ENCODE data around the gene MAP4K5.

Gene MAP4K5

GRCh38 chr14:50379563-50379962, 152.8 kb downstream of the MAP4K5 start:
- H4K20me1 ChIP-seq (ENCODE audit: insufficient read depth, low read length), result no peaks in the 10 kb centered on the region
- no peaks in the 10 kb centered on the region for H3K4me1 ChIP-seq (ENCODE audit: insufficient read depth, low read length, severe bottlenecking)
- no peak overlapping the region for H2AFZ ChIP-seq (ENCODE audit: low read length)
- H3K36me3 ChIP-seq (ENCODE audit: insufficient read depth, low read length), result peaks cover 5% of the 10 kb centered on the region; the same call in 1 of the 2 replicates
- no peak overlapping the region for H3K27ac ChIP-seq (ENCODE audit: low read depth, low read length, poor library complexity, severe bottlenecking)
- no peaks in the 10 kb centered on the region for H3K79me2 ChIP-seq (ENCODE audit: insufficient read depth, low read length)
- H3K9me3 ChIP-seq (ENCODE audit: low read length), result no peaks in the 10 kb centered on the region
- H3K27me3 ChIP-seq (ENCODE audit: insufficient read depth, low read length), result no peaks in the 10 kb centered on the region
- TF ChIP-seq, protein P1, sequence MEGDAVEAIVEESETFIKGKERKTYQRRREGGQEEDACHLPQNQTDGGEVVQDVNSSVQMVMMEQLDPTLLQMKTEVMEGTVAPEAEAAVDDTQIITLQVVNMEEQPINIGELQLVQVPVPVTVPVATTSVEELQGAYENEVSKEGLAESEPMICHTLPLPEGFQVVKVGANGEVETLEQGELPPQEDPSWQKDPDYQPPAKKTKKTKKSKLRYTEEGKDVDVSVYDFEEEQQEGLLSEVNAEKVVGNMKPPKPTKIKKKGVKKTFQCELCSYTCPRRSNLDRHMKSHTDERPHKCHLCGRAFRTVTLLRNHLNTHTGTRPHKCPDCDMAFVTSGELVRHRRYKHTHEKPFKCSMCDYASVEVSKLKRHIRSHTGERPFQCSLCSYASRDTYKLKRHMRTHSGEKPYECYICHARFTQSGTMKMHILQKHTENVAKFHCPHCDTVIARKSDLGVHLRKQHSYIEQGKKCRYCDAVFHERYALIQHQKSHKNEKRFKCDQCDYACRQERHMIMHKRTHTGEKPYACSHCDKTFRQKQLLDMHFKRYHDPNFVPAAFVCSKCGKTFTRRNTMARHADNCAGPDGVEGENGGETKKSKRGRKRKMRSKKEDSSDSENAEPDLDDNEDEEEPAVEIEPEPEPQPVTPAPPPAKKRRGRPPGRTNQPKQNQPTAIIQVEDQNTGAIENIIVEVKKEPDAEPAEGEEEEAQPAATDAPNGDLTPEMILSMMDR (IDR thresholded peaks at IDR 0.05; ENCODE audit: low read length), result no peak
- TF ChIP-seq EZH2 (IDR thresholded peaks at IDR 0.05; ENCODE audit: borderline replicate concordance, low read length), result no peak
- no peaks in the 10 kb centered on the region for H3K9me2 ChIP-seq (ENCODE audit: low read depth, low read length)
- H3F3A ChIP-seq (ENCODE audit: insufficient read depth, low read length), result no peaks in the 10 kb centered on the region
- H3K4me2 ChIP-seq (ENCODE audit: low read length), result no peak overlapping the region
- no peak overlapping the region for H3K9ac ChIP-seq (ENCODE audit: low read length)
- no peak overlapping the region for H3K4me3 ChIP-seq (ENCODE audit: low read depth, low read length, poor library complexity, severe bottlenecking)

DNA sequence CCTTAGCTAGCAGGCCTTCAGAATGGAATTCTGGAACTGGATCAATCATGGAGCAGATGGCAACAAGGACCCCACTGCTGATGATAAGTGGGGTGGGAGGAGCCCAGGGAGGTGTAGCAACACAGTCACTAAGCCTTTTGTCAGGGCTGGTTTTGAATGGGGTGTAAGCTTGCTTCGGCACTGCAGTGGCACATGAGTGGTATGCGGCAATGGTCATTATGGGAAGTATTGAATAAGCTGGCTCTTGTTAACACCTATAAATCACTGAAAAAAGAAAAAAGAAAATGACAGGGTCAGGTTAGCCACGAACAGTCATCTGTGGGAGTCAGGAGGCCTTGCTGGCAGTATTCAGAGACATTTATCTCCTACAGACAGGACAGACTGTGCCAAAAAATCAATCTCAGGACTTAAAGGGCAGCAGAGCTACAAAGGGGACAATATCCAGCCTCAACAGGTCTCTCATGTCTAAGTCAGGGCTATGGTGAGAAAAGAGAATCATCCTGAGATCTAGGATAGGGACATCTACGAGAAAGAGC, 154.8 kb downstream of the MAP4K5 start:
- H3K9me3 ChIP-seq (ENCODE audit: low read length), result no peaks in the 10 kb centered on the region
- H3K27ac ChIP-seq (ENCODE audit: low read depth, low read length, poor library complexity, severe bottlenecking), result no peak overlapping the region
- no peaks in the 10 kb centered on the region for H3K27me3 ChIP-seq (ENCODE audit: insufficient read depth, low read length)
- no peaks in the 10 kb centered on the region for H4K20me1 ChIP-seq (ENCODE audit: insufficient read depth, low read length)
- H3K9me2 ChIP-seq (ENCODE audit: low read depth, low read length), result no peaks in the 10 kb centered on the region
- H2AFZ ChIP-seq (ENCODE audit: low read length), result no peak overlapping the region
- H3K4me1 ChIP-seq (ENCODE audit: insufficient read depth, low read length, severe bottlenecking), result no peaks in the 10 kb centered on the region
- no peak overlapping the region for H3K4me3 ChIP-seq (ENCODE audit: low read depth, low read length, poor library complexity, severe bottlenecking)
- no peak for TF ChIP-seq EZH2 (IDR thresholded peaks at IDR 0.05; ENCODE audit: borderline replicate concordance, low read length)
- TF ChIP-seq, protein P1 (IDR thresholded peaks at IDR 0.05; ENCODE audit: low read length), result no peak
- H3K79me2 ChIP-seq (ENCODE audit: insufficient read depth, low read length), result no peaks in the 10 kb centered on the region
- H3F3A ChIP-seq (ENCODE audit: insufficient read depth, low read length), result no peaks in the 10 kb centered on the region
- no peak overlapping the region for H3K4me2 ChIP-seq (ENCODE audit: low read length)
- H3K9ac ChIP-seq (ENCODE audit: low read length), result no peak overlapping the region
- peaks cover 5% of the 10 kb centered on the region; the same call in 1 of the 2 replicates for H3K36me3 ChIP-seq (ENCODE audit: insufficient read depth, low read length)

GRCh38 chr14:50375760-50376159, 156.6 kb downstream of the MAP4K5 start:
- no peaks in the 10 kb centered on the region for H3K79me2 ChIP-seq (ENCODE audit: insufficient read depth, low read length)
- no peaks in the 10 kb centered on the region for H4K20me1 ChIP-seq (ENCODE audit: insufficient read depth, low read length)
- no peak overlapping the region for H2AFZ ChIP-seq (ENCODE audit: low read length)
- no peaks in the 10 kb centered on the region for H3K27me3 ChIP-seq (ENCODE audit: insufficient read depth, low read length)
- H3K27ac ChIP-seq (ENCODE audit: low read depth, low read length, poor library complexity, severe bottlenecking), result no peak overlapping the region
- H3K4me1 ChIP-seq (ENCODE audit: insufficient read depth, low read length, severe bottlenecking), result no peaks in the 10 kb centered on the region
- no peak overlapping the region for H3K4me2 ChIP-seq (ENCODE audit: low read length)
- H3K9me2 ChIP-seq (ENCODE audit: low read depth, low read length), result no peaks in the 10 kb centered on the region
- H3K4me3 ChIP-seq (ENCODE audit: low read depth, low read length, poor library complexity, severe bottlenecking), result no peak overlapping the region
- no peaks in the 10 kb centered on the region for H3F3A ChIP-seq (ENCODE audit: insufficient read depth, low read length)
- H3K9me3 ChIP-seq (ENCODE audit: low read length), result no peaks in the 10 kb centered on the region
- no peak for TF ChIP-seq EZH2 (IDR thresholded peaks at IDR 0.05; ENCODE audit: borderline replicate concordance, low read length)
- H3K36me3 ChIP-seq (ENCODE audit: insufficient read depth, low read length), result peaks cover 5% of the 10 kb centered on the region; the same call in 1 of the 2 replicates
- no peak overlapping the region for H3K9ac ChIP-seq (ENCODE audit: low read length)

- no peak overlapping the region for H3K9ac ChIP-seq (ENCODE audit: low read length)
- H3K27me3 ChIP-seq (ENCODE audit: insufficient read depth, low read length), result no peaks in the 10 kb centered on the region
- no peaks in the 10 kb centered on the region for H3K4me1 ChIP-seq (ENCODE audit: insufficient read depth, low read length, severe bottlenecking)
- no peak overlapping the region for H3K27ac ChIP-seq (ENCODE audit: low read depth, low read length, poor library complexity, severe bottlenecking)
- H3K36me3 ChIP-seq (ENCODE audit: insufficient read depth, low read length), result no peaks in the 10 kb centered on the region
- H3K79me2 ChIP-seq (ENCODE audit: insufficient read depth, low read length), result no peaks in the 10 kb centered on the region
- no peak overlapping the region for H2AFZ ChIP-seq (ENCODE audit: low read length)
- TF ChIP-seq, protein P1 (IDR thresholded peaks at IDR 0.05; ENCODE audit: low read length), result no peak
- no peak for TF ChIP-seq EZH2 (IDR thresholded peaks at IDR 0.05; ENCODE audit: borderline replicate concordance, low read length)
- no peaks in the 10 kb centered on the region for H3F3A ChIP-seq (ENCODE audit: insufficient read depth, low read length)
- H3K4me2 ChIP-seq (ENCODE audit: low read length), result no peak overlapping the region
- H4K20me1 ChIP-seq (ENCODE audit: insufficient read depth, low read length), result no peaks in the 10 kb centered on the region
- H3K9me3 ChIP-seq (ENCODE audit: low read length), result no peaks in the 10 kb centered on the region
- H3K4me3 ChIP-seq (ENCODE audit: low read depth, low read length, poor library complexity, severe bottlenecking), result no peak overlapping the region
- H3K9me2 ChIP-seq (ENCODE audit: low read depth, low read length), result no peaks in the 10 kb centered on the region
Measured at GRCh38 chr14:50373959-50374358, 158.4 kb downstream of the MAP4K5 start.

Measured in OCI-LY1 (cell line).